Activated CD4-positive, alpha-beta T cell treated with anti-CD3 and anti-CD28 coated beads, Interleukin-10, Interleukin-2, amounts not matched to agents 100 ng/mL and 50 ng/mL, durations not matched to agents 16 hours and 8 hours (primary cell): Measurements from ENCODE around the gene HCN3.
"Not testable (repeated sequence)": the region's sequence is repeated elsewhere in the genome, so short reads cannot be mapped to it uniquely, and the experiment has no call there.

Experiments
- DNase-seq: peaks from one replicate; pipeline ENCODE4 v3.0.0-alpha.2; 2020

Gene HCN3

DNA sequence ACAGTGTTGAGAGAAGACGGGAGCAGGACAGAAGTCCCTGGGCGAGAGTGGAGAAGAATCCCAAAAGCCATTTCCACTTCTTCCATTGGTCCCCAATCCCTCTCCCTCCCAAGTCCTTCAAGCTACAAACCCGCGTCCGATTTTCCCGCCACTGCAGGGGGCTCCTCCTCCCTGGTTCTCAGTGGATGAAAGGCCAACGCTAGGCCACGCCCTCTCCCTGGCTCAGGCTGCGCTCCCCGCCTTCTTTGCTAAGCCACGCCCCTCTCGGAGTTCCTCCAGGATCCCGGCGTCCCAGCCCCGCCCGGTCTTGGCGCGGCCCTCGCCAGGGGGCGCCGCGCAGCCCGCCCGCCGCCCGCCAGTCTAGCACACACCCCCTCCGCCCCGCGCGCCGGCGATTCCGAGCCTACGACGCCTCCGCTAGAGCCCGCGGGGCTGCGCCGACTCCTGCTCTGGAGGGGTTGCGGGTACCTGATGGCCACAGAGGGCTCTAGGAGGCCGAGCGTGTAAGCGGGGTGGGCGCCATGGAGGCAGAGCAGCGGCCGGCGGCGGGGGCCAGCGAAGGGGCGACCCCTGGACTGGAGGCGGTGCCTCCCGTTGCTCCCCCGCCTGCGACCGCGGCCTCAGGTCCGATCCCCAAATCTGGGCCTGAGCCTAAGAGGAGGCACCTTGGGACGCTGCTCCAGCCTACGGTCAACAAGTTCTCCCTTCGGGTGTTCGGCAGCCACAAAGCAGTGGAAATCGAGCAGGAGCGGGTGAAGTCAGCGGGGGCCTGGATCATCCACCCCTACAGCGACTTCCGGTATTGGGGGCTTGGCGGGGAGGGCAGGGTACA lies at the start of gene HCN3:
HCN3 (plus strand) TSS at position 394 of the 832 bp plus-strand sequence; CDS start at position 522, 128 bp downstream.
- DNase-seq = peak; percentile 97

DNA sequence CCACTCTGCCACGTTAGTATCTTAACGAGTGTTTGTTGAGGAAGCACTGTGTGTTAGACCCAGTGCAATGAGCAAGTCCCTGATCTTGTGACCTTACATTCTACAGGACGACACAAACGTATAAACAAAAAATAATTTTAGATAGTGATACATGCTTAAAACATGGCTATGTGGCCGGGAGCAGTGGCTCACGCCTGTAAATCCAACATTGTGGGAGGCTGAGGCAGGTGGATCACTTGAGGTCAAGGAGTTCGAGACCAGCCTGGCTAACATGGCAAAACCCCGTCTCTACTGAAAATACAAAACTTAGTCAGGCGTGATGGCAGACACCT lies 49.2 kb upstream of the HCN3 start:
- DNase-seq = no peak

DNA sequence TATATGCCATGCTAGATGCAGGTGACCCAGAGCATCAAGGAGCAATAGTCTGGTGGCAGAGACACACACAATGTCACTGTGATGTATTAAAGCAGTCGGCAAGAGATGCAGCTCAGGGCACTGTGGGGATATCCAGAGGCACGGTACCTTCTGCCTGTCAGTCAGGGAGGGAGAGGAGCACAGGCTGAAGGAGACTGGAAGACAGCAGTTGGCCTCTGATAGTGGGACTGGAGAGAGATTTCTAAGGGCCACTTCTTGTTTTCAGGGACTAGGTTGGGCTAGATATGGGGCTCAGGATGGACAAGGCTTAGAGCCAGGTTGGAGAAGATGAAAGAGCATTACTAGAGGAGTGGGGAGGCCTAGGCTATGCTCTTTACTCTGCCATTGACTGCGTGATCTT lies 46.0 kb upstream of the HCN3 start:
- DNase-seq = not testable (repeated sequence)

DNA sequence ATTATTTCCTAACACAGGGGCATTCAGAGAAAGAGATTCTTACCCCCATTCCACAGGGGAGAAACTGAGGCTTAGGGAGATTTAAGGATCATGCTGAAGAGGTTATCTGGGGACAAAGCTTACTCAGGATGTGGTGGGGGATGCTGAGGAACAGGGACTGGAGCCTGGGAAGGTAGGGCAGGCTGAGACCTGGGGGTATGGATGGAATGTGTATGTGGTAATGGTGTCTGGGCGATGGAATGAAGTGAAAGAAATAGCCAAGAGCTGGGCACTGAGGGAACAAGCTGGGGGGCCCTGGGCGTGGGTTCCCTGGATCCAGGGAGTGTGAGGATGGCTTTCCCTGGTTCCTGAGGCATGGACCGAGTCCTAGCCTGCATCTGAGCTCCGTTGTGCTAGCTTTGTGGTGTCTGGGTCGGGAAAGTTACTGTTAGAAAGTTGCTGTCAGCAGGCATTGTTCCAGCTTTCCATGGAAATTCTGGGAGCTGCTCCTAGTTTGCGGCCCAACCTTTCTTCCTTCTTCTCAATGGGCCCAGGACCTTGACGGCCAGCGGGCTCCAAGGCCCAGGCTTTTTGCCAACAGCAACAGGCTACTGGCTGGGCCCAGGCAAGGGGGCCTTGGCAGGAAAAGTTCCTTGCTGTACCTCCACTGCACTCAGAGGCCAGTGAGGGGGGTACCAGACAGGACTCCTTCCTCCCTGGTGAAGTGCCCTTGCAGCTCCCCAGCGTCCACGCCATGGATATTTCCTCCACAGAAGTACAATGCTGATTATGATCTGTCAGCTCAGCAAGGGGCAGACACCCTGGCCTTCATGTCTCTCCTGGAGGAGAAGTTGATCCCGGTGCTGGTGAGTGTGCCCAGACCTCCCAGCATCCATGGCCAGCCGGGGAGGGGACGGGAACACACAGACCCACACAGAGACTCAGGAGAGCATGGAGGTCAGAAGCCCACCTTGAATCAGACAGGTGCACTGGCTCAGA lies 45.0 kb upstream of the HCN3 start:
- not testable (repeated sequence) for DNase-seq

DNA sequence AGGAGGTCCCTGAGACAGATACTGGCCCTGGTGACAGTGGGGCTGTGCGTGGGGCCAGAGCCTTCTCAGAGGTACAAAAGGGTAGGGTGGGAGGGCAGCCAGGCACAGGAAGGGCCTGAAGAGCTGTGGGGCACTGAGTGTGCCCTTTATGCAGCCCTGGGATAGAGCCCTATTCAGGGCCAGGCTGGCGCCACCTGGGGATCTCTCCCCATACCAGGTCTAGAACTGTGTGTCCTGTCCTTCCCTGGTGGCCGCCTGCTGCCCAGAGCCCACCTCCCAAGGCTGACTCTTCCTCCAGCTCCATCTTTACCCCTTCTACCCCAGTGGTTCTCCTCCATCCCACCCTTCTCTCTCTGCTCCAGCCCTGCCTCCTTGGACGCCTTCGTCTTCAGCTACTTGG lies 43.8 kb upstream of the HCN3 start:
- not testable (repeated sequence) for DNase-seq

DNA sequence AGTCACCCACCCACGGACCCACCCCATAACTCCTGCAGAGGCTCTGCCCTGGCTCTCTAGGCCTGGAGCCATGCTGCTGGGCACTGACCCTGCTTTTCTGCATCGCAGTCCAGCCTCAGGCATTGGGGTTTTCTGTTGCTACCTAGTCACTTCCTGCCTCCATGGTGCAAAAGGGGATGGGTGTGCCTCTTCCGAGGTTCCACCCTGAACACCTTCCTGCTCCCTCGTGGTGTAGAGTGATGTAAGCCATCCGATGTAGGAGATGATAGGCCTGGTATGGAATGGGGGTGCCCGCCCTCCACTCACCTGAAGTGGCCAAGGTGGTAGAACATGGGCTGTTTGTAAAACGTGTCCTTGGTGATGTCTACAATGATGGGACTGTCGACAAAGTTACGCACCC lies 41.9 kb upstream of the HCN3 start:
- DNase-seq = not testable (repeated sequence)

DNA sequence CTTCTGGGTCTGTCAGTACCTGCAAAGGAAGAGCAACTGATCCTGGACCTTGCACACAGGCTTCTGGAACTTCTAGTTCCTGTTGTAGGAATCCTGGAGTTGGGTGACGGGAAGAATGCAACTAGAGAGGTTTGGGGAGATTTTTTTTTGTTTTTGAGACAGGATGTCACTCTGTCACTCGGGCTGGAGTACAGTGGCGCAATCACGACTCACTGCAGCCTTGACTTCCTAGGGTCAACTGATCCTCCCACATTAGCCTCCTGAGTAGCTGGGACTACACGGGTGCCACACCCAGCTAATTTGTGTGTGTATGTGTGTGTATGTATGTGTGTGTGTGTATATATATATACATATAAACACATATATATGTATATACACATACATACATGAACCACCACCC lies 40.8 kb upstream of the HCN3 start:
- DNase-seq = no peak

DNA sequence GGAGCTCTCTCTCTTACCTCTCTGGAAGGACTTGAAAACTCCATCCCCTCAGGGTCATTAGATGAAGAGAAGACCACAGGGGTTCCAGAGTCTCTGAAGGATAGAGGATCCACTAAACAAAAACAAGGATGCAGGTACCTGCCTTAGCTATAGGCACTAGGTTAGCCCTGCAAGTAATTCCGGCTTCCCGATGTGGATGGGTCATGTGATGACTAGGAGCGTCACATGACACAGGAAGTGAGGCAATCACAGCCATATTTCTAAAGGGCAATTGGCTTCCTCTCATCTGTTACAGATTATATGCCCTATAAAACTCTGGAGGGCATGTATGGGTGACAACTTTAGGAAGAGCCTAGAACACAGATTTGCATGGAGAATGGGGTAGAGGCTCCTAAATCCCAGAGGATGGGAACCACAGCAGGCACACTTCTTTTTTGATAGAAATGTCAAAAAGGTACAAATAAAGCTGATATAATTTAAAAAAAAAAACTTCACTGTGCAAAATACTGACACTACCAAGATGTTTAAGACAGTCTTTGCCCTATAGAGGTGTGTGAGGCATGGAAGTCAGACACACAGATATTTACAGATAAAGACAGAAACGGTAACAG lies 36.1 kb upstream of the HCN3 start:
- DNase-seq = peak; percentile 87

DNA sequence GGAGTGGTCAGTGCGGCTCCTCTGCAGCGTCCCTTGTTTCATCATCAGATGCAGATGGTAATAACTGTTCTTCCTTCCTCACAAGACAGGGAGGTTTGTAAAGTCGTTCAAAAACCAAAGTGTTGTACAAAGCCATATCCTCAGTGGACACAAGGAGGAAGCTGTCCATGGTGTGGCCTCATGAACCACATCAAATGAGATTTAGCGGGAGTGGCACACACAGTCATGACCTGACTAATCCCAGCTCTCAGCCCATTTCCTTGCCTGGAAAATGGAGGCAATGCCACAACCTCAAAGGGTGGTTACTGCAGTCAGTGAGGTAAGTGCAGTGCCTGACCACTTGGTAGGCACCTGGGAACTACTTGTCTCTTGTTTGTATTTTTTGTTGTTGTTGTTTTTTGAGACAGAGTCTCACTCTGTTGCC lies 35.4 kb upstream of the HCN3 start:
- peak; percentile 51 for DNase-seq

DNA sequence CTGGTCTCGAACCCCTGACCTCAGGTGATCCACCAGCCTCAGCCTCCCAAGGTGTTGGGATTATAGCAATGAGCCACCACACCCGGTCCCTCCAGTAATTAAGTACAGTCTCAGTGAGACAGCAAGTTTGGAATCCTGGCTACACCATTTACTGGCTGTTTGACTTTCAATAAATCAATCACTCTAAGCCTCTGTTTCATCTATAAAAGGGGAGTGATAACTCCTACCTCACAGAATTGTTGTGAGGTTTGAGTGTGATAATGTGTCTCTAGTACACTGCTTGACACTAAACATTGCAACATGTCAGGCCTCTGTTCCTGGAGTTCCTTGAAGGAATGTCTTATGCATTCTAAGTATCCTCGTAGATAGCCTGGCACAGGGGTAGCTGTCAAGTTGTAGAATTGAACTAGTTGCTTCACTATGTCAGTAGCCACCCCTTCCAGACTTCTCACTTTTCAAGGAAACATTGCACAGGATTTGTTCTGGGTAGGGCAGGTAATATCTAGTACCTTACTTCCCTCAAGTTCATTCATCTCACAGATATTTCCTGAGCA lies 34.4 kb upstream of the HCN3 start:
- no peak for DNase-seq

DNA sequence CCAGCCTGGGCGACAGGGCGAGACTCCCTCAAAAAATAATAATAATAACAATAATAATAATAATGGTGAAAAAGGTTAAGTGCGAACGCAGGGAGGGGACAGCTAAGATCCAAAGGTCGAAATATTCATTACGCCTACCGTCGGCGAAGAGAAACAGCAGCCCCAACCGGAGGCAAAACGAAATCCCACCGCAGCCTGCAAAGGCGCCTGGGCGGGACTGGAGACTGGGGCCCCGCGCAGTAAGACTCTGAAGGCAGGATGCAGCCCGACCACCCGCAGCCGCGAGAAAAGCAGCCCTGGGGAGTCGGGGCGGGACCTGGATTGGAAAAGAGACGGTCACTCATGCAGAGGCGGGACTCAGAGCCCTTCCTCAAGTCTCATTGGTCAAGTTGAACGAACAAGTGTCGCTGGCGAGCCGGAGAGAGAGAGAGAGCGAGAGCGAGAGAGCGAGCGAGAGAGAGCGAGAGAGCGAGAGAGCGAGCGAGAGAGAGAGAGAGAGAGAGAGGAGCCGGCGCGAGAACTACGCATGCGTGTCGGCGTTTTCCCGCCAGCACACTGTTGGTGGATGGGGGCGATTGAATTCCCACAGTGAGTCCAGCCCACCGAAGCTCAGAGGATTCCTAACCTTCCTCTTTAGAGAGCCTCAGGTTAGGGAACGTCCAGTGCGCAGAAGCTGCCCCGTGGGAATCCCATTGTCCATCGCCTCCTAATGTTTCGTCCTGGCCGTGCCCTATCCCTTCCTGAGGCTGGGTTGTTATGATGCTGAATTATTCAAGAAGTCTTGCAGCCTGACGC lies 32.7 kb upstream of the HCN3 start:
- DNase-seq = peak; percentile 99

DNA sequence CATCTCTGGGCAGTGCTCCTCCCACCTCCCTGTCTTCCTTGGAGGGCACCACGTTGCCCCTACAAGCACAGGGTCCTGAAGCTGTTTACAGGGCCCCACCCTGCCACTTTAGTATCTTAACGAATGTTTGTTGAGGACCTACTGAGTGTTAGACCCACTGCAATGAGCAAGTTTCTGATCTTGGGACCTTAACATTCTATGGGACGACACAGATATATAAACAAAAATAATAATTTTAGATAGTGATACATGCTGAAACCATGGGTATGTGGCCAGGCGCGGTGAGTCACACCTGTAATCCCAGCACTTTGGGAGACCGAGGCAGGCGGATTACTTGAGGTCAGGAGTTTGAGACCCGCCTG lies 32.1 kb upstream of the HCN3 start:
- DNase-seq = no peak

DNA sequence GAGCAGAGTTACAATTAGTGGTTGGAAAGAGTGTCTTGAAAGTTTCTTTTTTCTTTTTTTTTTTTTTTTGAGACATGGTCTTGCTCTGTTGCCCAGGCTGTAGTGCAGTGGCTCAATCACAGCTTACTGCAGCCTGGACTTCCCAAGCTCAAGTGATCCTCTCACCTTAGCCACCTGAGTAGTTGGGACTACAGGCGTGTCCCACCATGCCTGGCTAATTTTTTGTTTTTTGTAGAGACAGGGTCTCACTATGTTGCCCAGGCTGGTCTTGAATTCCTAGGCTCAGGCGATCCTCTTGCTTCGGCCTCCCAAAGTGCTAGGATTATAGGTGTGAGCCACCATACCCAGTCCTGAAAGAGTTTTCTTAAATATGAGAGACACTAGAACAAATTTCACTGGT lies 30.5 kb upstream of the HCN3 start:
- DNase-seq = not testable (repeated sequence)

DNA sequence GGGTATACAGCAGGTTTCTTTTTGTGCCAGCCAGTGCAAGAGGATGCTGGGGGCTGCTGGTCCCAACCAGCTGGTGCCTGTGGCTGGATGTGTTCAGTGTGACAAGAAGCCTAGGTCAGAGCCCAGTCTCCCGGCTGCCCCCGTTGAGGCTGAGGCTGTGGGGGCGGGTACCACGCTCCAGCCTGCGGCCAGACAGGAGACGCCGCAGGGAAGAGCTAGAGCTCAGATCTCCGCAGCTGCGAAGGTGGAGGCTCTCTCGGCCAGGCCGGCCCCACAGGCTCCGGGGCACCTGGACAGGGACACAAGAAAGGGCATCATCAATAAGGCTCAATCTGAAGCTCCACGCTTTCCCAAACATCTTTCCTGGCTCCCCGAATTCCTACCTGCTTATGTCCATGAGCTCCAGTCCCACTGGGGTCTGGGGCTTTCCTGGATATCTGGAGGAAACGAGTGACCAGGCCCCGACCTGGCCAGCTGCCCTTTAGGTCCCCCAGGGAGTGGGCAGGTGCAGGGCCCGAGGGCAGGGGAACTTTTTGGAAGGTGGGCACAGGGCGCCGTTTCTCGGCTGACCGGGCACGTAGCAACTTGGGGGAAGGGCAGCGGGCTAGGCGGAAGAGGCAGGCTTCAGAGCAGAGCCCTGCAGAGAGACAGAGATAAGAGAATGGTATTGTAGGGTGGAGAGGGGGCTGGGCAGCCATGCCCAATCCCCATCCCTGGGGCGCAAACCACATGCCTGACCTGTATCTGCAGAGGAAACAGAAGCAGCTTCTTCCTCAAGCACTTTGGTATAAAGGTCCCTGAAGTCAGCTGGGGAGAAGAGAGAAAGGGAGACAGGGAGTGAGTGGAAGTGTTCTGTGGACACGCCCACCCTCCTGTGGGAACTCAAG lies 29.4 kb upstream of the HCN3 start:
- no peak for DNase-seq

DNA sequence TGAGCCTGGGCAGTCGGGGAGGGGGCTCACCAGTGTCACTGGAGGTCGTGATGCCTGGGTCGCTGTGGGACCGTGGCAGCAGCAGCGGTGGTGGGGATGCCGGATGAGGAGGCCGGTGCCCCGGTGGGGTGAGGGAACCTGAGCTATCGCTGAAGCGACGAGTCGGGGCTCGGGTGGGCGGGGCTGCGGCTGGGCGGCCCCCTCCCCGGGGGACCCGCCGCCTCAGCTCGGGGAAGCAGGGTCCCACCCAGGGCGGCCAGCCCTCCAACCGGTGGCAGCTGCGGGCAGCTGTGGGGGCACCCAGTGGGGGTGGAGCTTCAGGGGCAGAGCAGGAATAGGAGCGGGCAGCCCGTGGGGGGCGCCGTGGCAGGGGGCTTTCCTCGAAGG lies 27.0 kb upstream of the HCN3 start:
- DNase-seq = no peak

DNA sequence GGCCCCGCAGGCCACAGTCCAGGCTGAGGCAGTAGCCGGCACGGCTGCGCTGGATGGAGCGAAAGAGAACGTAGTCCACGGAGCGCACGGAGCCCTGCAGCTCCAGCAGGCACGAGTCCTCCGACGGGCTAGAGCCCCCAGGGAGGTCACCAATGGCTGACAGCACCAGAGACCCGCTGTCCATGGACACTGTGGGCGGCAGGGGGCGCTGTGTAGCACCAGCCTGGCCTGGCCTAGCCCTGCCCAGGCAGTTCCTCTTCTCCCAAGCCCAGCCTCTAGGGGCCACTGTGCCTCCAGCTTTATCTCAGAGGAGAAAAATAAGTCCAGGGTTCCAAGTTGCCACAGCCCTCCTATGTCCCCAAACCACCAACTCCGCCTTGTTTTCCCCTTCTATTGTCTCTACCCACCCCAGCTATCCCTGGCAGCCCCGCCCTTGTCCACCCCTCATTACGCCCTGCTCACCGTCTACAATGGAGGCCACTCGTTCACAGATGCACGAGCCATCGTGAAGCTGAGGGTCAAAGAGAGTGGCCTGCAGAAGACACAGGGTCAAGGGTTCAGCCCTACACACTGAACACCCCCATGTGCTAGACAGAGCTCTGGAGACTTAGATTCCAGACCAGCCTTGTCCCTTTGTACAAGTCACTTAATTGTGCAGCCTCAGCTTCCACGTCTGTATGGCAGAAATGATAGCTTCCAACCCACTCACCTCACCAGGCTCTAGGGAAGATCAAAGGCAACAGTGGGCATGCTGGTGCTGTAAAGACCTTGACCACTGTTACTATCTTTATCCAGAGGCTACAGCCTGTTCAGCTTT lies 26.4 kb upstream of the HCN3 start:
- peak; percentile 97 for DNase-seq

DNA sequence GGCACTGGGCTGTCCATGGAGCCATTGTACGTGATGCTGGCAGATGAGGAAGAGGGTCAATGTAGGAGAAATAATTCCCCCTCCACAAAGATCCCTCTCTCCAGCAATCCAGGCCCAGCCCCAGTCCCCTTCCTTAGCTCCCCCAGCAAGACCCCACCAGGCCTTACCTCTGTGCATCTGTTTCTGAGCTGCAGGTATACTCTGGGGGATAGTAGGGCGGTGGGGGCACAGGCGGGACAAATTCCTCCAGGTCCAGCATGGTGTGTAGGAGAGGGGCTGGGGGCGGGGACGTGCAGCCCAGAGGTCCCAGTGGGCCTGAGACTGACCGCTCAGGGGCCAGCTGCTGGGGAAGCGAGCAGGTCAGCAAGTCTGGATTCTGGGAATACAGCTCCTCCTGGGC lies 25.7 kb upstream of the HCN3 start:
- no peak for DNase-seq

DNA sequence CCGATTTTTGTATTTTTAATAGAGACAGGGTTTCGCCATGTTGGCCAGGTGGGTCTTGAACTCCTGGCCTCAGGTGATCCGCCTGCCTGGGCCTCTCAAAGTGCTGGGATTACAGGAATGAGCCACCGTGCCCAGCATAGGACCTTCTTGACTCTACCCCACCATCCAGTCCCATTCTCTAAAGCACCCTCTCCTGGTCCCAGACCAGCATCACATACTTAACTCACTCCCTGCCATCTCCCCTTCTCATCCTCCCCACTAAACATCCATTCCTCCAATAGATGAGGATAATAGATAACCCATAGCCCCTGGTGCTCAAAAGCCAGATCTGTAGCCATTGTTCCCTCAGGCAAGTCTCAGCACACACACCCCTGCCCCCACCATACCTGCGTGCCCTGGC lies 24.1 kb upstream of the HCN3 start:
- no peak for DNase-seq

DNA sequence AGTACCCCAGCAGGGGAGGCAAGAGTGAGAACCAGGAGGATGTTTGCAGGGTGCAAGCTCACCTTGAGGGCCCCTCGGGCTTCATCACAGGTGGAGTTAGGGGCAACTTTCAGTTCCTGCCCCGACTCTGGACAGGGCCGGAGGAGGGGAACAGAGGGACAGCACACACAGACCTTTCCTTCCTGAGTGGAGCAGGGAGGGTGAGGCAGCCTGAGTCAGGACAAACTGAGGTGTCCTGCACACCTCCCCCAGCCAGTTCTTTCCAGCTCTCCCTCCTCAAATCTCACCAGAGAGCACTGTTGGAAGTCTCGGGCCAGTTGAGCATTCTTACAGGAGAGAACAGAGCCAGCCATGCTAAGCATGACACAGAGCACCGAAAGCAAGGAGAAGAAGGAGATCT lies 23.5 kb upstream of the HCN3 start:
- no peak for DNase-seq

DNA sequence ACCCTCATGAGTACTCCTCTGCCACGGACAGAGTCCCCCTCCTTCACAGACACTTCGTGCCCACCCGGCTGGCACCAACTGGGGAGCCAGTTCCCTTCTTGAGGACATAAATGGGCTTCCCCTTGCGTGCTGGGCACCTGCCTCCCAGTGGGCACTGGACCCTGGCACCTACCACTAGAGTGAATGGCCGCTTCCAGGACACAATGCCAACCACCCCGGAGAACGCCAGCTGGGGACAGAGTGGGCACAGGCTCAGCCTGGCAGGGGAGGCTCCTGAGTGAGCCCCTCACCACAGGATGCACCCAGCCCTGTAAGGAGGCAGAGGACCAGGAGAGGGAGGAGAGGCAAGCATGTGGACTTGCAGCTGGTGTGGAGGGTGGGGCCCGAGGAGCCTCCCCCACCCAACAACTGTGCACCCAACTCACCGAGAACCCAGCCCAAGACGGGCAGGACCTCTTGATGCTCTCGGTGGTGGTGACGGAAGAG lies 23.0 kb upstream of the HCN3 start:
- DNase-seq = no peak
